ENCODE data around the gene CAMK2B. TPM values are rescaled to one million over a fixed set of nuclear protein-coding genes. Genes with fewer than 3 reads are reported as not detected.

The CAMK2B gene
- polyA plus RNA-seq, 2 donors, result 0.33 to 1.2 TPM

DNA sequence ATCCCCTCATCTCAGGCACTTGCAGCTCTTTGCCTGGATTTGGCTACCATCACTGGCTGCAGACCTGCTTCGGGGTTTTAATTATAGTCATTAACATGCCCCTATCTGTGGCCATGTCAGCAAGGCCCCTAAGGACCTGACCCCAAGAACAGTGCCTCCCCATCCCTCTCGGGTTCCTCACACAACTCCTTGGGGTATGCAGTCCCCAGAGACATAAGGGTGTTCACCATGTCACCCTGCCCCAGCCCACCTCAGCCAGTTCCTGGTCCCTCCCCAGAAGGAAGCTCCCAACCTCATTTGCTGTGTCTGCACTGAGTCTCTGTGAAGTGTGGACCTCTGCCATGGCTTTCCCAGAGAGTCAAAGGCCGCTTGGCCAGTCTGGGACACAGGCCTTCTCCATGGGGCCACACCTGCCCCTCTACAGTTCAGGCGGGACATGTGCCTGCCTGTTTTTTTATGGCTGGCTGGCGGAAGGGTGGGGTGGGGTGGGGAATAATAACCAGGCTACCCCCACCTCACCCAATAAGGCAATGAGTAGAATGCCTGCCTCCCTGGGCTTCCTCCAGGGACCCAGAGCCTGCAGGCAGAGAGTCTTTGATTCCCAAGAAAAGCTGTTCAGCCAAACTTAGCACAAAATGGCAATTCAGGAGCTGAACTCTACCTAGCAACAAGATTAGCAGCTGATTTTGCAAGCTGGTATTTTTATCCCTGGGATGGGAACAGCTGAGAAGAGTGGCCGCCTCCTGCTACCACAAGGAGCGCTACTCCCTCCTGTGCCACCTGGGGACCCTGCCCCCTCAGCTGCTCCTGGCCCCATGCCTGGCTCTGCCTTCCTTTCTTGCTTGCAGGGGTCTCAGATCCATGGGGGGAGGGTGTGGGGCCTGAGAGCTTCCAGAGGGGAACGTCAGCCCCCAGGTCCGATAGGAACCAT is 23.7 kb upstream of the CAMK2B start:
- H3K27me3 ChIP-seq (ENCODE audit: control insufficient read depth in 1 of 2, insufficient read depth in 2 of 2, low read length in 2 of 2), result no peaks in the 10 kb centered on the region
- H3K4me1 ChIP-seq (ENCODE audit: control insufficient read depth in 2 of 2, insufficient read depth in 2 of 2, low read length in 1 of 2), result peaks cover 2 to 3% of the 10 kb centered on the region in 2 donors
- H3K9me3 ChIP-seq (ENCODE audit: control insufficient read depth in 2 of 2, insufficient read depth in 1 of 2, low read depth in 1 of 2, low read length in 1 of 2), result no peaks in the 10 kb centered on the region
- H3K27ac ChIP-seq (ENCODE audit: low read depth in 2 of 2, low read length in 1 of 2), result no peak overlapping the region
- H3K36me3 ChIP-seq (ENCODE audit: control insufficient read depth in 2 of 2, insufficient read depth in 2 of 2, low read length in 1 of 2), result no peaks in the 10 kb centered on the region
- WGBS, 2 donors, result 60 to 62% methylated on average over 9 of the region's 9 CpGs
- H3K4me3 ChIP-seq (ENCODE audit: low read depth in 1 of 2, low read length in 2 of 2), result no peak overlapping the region

DNA sequence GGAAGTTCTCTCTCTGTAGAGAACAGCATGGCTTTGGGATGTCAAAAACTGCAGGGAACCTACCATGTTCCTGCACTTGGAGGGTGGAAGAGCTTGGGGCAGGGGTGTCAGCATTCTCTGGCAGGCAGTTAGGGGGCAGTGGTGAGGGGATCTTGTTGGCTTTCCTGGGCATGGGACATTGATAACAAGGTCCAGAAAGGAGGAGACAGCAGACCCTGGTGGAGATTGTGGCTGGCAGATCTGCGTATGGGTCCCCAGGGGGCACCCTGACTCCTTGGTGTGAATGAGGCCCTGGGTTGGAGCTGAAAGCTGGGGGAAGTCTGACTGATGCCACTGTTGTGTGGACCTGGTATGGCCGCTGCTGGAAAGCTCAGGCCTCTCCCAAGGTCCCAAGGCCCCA is 22.9 kb upstream of the CAMK2B start:
- WGBS, 2 donors, result 76 to 87% methylated on average over 2 of the region's 2 CpGs

DNA sequence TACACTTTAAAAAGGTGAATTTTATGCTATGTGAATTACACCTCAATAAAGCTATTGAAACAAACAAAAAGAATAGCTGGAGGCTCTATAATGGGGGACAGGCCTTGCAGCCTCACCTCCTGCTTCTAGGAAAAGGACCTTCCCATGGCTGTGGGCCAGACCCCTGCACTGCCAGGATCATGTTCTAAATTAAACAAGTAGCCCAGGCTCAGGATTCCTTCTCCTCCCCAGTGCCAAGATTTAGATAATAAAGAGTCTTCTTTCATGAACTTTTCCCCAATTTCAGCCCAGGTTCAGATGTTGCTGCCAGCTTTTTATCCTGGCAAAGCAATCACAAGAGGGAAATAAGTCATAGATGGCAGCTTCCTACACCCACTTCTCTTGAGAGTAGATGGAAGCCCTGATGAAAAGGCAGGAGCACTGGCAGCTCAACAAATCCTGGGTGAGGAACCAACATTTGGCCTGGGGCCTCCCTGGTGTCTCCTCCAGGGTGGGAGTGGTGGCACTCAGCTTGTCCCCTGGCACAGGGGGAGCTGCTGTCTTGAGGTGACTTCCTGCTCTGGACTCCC is 22.2 kb upstream of the CAMK2B start:
- H3K27ac ChIP-seq (ENCODE audit: low read depth in 2 of 2, low read length in 1 of 2), result no peak overlapping the region

More for the DNA sequence above, 22.9 kb upstream of the CAMK2B start:
- Histone ChIP-seq H3K4me3 (ENCODE audit: low read depth in 1 of 2, low read length in 2 of 2) (no peak overlapping the region), H3K27me3 (ENCODE audit: control insufficient read depth in 1 of 2, insufficient read depth in 2 of 2, low read length in 2 of 2) (no peaks in the 10 kb centered on the region), H3K4me1 (ENCODE audit: control insufficient read depth in 2 of 2, insufficient read depth in 2 of 2, low read length in 1 of 2) (peaks cover 2 to 3% of the 10 kb centered on the region in 2 donors), H3K36me3 (ENCODE audit: control insufficient read depth in 2 of 2, insufficient read depth in 2 of 2, low read length in 1 of 2) (no peaks in the 10 kb centered on the region), H3K9me3 (ENCODE audit: control insufficient read depth in 2 of 2, insufficient read depth in 1 of 2, low read depth in 1 of 2, low read length in 1 of 2) (no peaks in the 10 kb centered on the region), H3K27ac (ENCODE audit: low read depth in 2 of 2, low read length in 1 of 2) (no peak overlapping the region)

DNA sequence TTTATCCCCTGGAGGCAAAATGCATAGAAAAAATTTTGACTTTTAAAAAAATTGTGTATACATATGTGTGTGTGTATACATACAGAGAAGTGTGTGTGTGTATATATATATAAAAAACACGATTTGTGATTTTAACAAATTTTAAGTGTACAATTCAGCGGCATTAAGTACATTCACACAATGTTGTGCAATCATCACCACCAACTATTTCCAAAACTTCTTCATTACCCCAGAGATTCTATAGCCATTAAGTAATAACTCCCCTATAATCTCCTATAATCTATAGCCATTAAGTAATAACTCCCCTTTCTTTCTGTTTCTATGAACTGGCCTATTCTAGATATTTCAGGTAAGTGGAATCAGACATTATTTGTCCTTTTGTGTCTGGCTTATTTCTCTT is 20.7 kb upstream of the CAMK2B start:
- no peak overlapping the region for H3K27ac ChIP-seq (ENCODE audit: low read depth in 2 of 2, low read length in 1 of 2)
- peaks cover 0 to 2% of the 10 kb centered on the region in 2 donors for H3K9me3 ChIP-seq (ENCODE audit: control insufficient read depth in 2 of 2, insufficient read depth in 1 of 2, low read depth in 1 of 2, low read length in 1 of 2)
- no peaks in the 10 kb centered on the region for H3K36me3 ChIP-seq (ENCODE audit: control insufficient read depth in 2 of 2, insufficient read depth in 2 of 2, low read length in 1 of 2)
- H3K27me3 ChIP-seq (ENCODE audit: control insufficient read depth in 1 of 2, insufficient read depth in 2 of 2, low read length in 2 of 2), result no peaks in the 10 kb centered on the region
- WGBS, 2 donors, result 87 to 99% methylated on average over 2 of the region's 2 CpGs
- H3K4me3 ChIP-seq (ENCODE audit: low read depth in 1 of 2, low read length in 2 of 2), result no peak overlapping the region
- peaks cover 2 to 3% of the 10 kb centered on the region in 2 donors for H3K4me1 ChIP-seq (ENCODE audit: control insufficient read depth in 2 of 2, insufficient read depth in 2 of 2, low read length in 1 of 2)

More for the DNA sequence above, 22.2 kb upstream of the CAMK2B start:
- no peak overlapping the region for H3K4me3 ChIP-seq (ENCODE audit: low read depth in 1 of 2, low read length in 2 of 2)
- H3K9me3 ChIP-seq (ENCODE audit: control insufficient read depth in 2 of 2, insufficient read depth in 1 of 2, low read depth in 1 of 2, low read length in 1 of 2), result peaks cover 0 to 2% of the 10 kb centered on the region in 2 donors
- no peaks in the 10 kb centered on the region for H3K27me3 ChIP-seq (ENCODE audit: control insufficient read depth in 1 of 2, insufficient read depth in 2 of 2, low read length in 2 of 2)
- peaks cover 2 to 3% of the 10 kb centered on the region in 2 donors for H3K4me1 ChIP-seq (ENCODE audit: control insufficient read depth in 2 of 2, insufficient read depth in 2 of 2, low read length in 1 of 2)
- H3K36me3 ChIP-seq (ENCODE audit: control insufficient read depth in 2 of 2, insufficient read depth in 2 of 2, low read length in 1 of 2), result no peaks in the 10 kb centered on the region

DNA sequence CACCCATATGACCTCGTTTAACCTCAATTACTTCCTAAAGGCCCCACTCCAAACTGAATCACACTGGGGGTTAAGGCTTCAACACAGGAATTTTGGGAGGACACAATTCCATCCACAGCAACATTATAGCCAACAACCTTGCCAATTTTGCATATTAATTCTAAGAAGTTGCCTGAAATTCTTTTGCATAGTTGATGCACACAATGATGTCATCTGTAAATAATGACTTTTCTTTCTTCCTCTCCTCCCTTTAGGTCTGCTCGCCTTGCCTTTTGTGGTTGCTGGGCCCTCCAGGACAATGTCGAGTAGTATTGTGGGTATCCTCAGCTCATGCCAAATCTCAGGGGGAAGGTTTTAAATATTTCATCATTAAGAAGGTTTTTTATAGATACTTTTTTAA is 16.0 kb upstream of the CAMK2B start:
- Histone ChIP-seq H3K4me1 (ENCODE audit: control insufficient read depth in 2 of 2, insufficient read depth in 2 of 2, low read length in 1 of 2) (no peaks in the 10 kb centered on the region), H3K27me3 (ENCODE audit: control insufficient read depth in 1 of 2, insufficient read depth in 2 of 2, low read length in 2 of 2) (no peaks in the 10 kb centered on the region), H3K27ac (ENCODE audit: low read depth in 2 of 2, low read length in 1 of 2) (no peak overlapping the region), H3K9me3 (ENCODE audit: control insufficient read depth in 2 of 2, insufficient read depth in 1 of 2, low read depth in 1 of 2, low read length in 1 of 2) (peaks cover 2 to 5% of the 10 kb centered on the region in 2 donors), H3K4me3 (ENCODE audit: low read depth in 1 of 2, low read length in 2 of 2) (no peak overlapping the region), H3K36me3 (ENCODE audit: control insufficient read depth in 2 of 2, insufficient read depth in 2 of 2, low read length in 1 of 2) (no peaks in the 10 kb centered on the region)
- 85 to 86% methylated on average over 3 of the region's 3 CpGs for WGBS, 2 donors

DNA sequence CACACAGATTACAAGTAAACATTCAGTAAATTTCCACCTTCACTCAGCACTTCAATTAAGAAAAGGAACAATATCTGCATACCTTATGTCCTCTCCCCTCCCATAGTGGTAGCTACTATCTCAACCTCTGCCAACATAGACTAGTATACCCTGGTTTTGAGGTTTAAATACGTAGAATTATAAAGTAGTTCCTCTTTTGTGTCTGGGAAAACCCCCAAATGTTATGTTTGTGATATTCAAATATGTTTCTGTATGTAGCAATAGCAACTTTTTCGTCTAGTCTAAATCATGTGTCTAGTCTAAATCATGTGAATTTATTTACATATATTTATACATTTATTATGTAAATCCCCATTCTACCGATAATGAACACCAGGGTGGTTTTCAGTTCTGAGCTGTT is 13.2 kb upstream of the CAMK2B start:
- Histone ChIP-seq H3K27me3 (ENCODE audit: control insufficient read depth in 1 of 2, insufficient read depth in 2 of 2, low read length in 2 of 2) (no peaks in the 10 kb centered on the region), H3K36me3 (ENCODE audit: control insufficient read depth in 2 of 2, insufficient read depth in 2 of 2, low read length in 1 of 2) (no peaks in the 10 kb centered on the region), H3K9me3 (ENCODE audit: control insufficient read depth in 2 of 2, insufficient read depth in 1 of 2, low read depth in 1 of 2, low read length in 1 of 2) (peaks cover 3 to 5% of the 10 kb centered on the region in 2 donors), H3K27ac (ENCODE audit: low read depth in 2 of 2, low read length in 1 of 2) (no peak overlapping the region), H3K4me3 (ENCODE audit: low read depth in 1 of 2, low read length in 2 of 2) (no peak overlapping the region), H3K4me1 (ENCODE audit: control insufficient read depth in 2 of 2, insufficient read depth in 2 of 2, low read length in 1 of 2) (no peaks in the 10 kb centered on the region)
- 71 to 80% methylated on average over 3 of the region's 3 CpGs for WGBS, 2 donors

DNA sequence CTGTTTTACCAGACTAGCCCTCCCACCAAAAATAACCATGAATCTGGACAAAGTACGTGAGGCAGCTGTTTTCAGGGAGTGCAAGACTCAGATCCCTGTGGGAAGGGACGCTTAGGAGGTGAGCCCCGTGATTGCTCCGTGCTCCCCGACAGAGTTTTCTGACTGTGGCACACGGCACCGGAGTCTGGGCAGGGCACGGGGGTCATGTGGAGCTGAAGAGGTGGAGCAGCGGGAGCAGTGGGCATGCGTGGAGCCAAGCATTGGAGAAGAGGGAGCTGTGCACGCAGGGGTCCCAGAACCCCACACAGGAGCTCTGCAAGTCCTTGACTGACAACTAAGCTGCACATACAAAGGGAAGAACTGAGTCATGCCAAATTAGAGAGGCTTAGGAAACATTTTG is 11.1 kb upstream of the CAMK2B start:
- Histone ChIP-seq H3K4me1 (ENCODE audit: control insufficient read depth in 2 of 2, insufficient read depth in 2 of 2, low read length in 1 of 2) (no peaks in the 10 kb centered on the region), H3K27ac (ENCODE audit: low read depth in 2 of 2, low read length in 1 of 2) (no peak overlapping the region), H3K36me3 (ENCODE audit: control insufficient read depth in 2 of 2, insufficient read depth in 2 of 2, low read length in 1 of 2) (no peaks in the 10 kb centered on the region), H3K9me3 (ENCODE audit: control insufficient read depth in 2 of 2, insufficient read depth in 1 of 2, low read depth in 1 of 2, low read length in 1 of 2) (peaks cover 2 to 3% of the 10 kb centered on the region in 2 donors), H3K27me3 (ENCODE audit: control insufficient read depth in 1 of 2, insufficient read depth in 2 of 2, low read length in 2 of 2) (no peaks in the 10 kb centered on the region), H3K4me3 (ENCODE audit: low read depth in 1 of 2, low read length in 2 of 2) (no peak overlapping the region)
- 90 to 93% methylated on average over 11 of the region's 11 CpGs for WGBS, 2 donors

DNA sequence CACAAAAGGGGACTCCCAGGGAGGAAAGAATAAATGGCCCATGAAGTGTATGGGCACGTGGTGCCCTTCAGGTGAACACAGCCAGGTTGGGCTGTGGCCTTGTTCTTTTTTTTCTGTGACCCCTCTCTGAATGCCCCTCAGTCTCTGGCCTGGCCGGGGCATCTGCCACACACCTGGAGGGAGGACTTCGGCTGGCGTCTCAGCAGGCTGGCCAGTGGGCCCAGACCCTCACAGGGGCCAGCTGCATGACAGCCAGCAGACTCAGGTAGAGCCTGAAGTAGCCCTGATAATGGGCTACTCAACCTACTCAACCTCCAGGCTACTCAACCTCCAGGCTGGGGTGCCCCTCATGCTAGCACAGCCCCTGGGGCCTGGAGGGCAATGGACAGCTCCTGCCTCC is 9.8 kb upstream of the CAMK2B start:
- WGBS, 2 donors, result 86 to 89% methylated on average over 3 to 4 of the region's 4 CpGs
- H3K4me1 ChIP-seq (ENCODE audit: control insufficient read depth in 2 of 2, insufficient read depth in 2 of 2, low read length in 1 of 2), result no peaks in the 10 kb centered on the region
- H3K4me3 ChIP-seq (ENCODE audit: low read depth in 1 of 2, low read length in 2 of 2), result no peak overlapping the region
- H3K36me3 ChIP-seq (ENCODE audit: control insufficient read depth in 2 of 2, insufficient read depth in 2 of 2, low read length in 1 of 2), result no peaks in the 10 kb centered on the region
- H3K27me3 ChIP-seq (ENCODE audit: control insufficient read depth in 1 of 2, insufficient read depth in 2 of 2, low read length in 2 of 2), result no peaks in the 10 kb centered on the region
- H3K9me3 ChIP-seq (ENCODE audit: control insufficient read depth in 2 of 2, insufficient read depth in 1 of 2, low read depth in 1 of 2, low read length in 1 of 2), result peaks cover 2 to 3% of the 10 kb centered on the region in 2 donors
- no peak overlapping the region for H3K27ac ChIP-seq (ENCODE audit: low read depth in 2 of 2, low read length in 1 of 2)

DNA sequence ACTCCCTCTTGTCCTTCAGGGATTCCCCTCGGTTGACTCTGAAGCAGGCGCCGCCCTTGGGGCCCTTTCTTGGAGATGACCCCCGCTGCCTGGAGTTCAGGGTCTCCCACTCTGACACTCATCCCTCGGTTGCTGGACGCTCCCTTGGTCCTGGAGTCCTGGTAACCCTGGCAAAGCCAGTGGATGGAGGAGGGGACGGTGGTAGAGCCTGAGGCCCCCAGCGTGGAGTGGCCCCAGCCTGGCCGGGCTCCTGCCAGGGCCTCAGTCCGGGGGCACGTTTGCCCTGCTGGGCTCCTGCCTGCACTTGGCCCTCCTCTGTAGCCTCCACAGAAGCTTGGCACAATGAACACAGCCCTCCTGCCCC is 9.3 kb upstream of the CAMK2B start:
- Histone ChIP-seq H3K27me3 (ENCODE audit: control insufficient read depth in 1 of 2, insufficient read depth in 2 of 2, low read length in 2 of 2) (no peaks in the 10 kb centered on the region), H3K4me3 (ENCODE audit: low read depth in 1 of 2, low read length in 2 of 2) (no peak overlapping the region), H3K36me3 (ENCODE audit: control insufficient read depth in 2 of 2, insufficient read depth in 2 of 2, low read length in 1 of 2) (no peaks in the 10 kb centered on the region), H3K4me1 (ENCODE audit: control insufficient read depth in 2 of 2, insufficient read depth in 2 of 2, low read length in 1 of 2) (no peaks in the 10 kb centered on the region), H3K27ac (ENCODE audit: low read depth in 2 of 2, low read length in 1 of 2) (no peak overlapping the region), H3K9me3 (ENCODE audit: control insufficient read depth in 2 of 2, insufficient read depth in 1 of 2, low read depth in 1 of 2, low read length in 1 of 2) (peaks cover 2 to 3% of the 10 kb centered on the region in 2 donors)
- 93 to 96% methylated on average over 11 of the region's 11 CpGs for WGBS, 2 donors
